ENCODE results near the gene SDK1. TPM values are rescaled to one million over a fixed set of nuclear protein-coding genes. Genes with fewer than 3 reads are reported as not detected.

Gene SDK1
- total RNA-seq, 1 donor: 0.36 TPM

DNA sequence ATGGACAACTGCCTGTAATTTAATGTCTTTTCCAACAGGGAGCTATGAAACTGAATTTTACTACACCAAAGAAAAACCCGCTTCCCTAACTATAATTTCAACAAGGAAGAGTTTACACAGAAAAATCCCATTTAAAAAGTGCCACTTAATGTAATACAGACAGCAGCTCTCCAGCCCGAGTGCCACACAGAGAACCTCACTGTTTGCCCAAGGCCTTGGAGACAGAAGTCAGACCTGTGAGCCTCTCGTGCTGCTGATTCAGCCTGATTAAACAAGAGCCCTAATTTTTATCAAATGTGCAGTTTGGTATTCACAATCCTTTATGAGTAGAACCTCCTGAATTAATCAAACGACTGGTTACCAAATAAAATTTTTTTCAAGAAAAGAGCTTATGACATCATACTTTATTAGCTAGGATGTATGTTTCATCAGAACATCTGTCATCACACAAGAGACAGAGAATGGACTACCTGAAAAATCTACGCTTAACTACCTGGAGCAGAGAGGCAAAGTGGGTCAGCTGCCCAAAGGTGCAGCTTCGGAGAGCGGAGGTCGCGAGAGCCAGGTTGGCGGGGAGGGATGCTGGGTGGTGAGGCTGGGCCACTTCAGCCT, 543.6 kb downstream of the SDK1 start:
- no peaks in the 10 kb centered on the region for H3K36me3 ChIP-seq (ENCODE audit: insufficient read depth, low read length)
- no peak overlapping the region for H3K4me2 ChIP-seq (ENCODE audit: insufficient read depth, low read length)
- no peak overlapping the region for H3K27ac ChIP-seq (ENCODE audit: low read depth, low read length)
- no peaks in the 10 kb centered on the region for H3K27me3 ChIP-seq (ENCODE audit: insufficient read depth, low read length)
- TF ChIP-seq, protein P1, sequence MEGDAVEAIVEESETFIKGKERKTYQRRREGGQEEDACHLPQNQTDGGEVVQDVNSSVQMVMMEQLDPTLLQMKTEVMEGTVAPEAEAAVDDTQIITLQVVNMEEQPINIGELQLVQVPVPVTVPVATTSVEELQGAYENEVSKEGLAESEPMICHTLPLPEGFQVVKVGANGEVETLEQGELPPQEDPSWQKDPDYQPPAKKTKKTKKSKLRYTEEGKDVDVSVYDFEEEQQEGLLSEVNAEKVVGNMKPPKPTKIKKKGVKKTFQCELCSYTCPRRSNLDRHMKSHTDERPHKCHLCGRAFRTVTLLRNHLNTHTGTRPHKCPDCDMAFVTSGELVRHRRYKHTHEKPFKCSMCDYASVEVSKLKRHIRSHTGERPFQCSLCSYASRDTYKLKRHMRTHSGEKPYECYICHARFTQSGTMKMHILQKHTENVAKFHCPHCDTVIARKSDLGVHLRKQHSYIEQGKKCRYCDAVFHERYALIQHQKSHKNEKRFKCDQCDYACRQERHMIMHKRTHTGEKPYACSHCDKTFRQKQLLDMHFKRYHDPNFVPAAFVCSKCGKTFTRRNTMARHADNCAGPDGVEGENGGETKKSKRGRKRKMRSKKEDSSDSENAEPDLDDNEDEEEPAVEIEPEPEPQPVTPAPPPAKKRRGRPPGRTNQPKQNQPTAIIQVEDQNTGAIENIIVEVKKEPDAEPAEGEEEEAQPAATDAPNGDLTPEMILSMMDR (IDR thresholded peaks at IDR 0.05; ENCODE audit: extremely low read depth, low read depth, low read length): no peak
- H3K79me2 ChIP-seq (ENCODE audit: insufficient read depth, low read length): no peaks in the 10 kb centered on the region
- no peaks in the 10 kb centered on the region for H3K4me1 ChIP-seq (ENCODE audit: insufficient read depth, low read length)
- no peaks in the 10 kb centered on the region for H3K9me3 ChIP-seq (ENCODE audit: low read depth, low read length)
- no peaks in the 10 kb centered on the region for H4K20me1 ChIP-seq (ENCODE audit: insufficient read depth, low read length)
- DNase-seq (ENCODE audit: insufficient read length, low spot score, missing footprints): no peak
- H3K4me3 ChIP-seq (ENCODE audit: insufficient read depth, low read length): no peak overlapping the region
- H2AFZ ChIP-seq (ENCODE audit: low read length): no peak overlapping the region

DNA sequence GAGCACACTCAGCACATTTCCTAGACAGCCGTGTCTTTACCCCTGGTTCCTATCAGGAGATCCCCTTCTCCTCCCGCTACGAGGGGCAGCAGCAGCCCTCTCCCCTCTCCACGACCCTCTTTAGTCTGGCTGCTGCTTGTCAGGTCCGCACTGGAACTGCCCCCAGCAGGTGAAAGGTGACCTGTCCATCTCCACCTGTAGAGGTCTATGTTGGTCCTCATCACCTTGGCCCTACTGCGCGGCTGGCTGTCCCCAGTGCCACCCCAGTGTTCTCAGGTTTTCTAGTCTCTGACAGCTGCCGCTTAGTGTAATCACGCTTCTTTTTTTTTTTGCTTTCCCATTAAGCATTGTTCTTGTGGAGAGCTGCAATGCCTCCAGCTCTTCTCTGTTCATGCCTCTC, 545.7 kb downstream of the SDK1 start:
- H3K27me3 ChIP-seq (ENCODE audit: insufficient read depth, low read length): no peaks in the 10 kb centered on the region
- no peak overlapping the region for H2AFZ ChIP-seq (ENCODE audit: low read length)
- no peaks in the 10 kb centered on the region for H3K79me2 ChIP-seq (ENCODE audit: insufficient read depth, low read length)
- H3K4me2 ChIP-seq (ENCODE audit: insufficient read depth, low read length): no peak overlapping the region
- H3K9me3 ChIP-seq (ENCODE audit: low read depth, low read length): no peaks in the 10 kb centered on the region
- H4K20me1 ChIP-seq (ENCODE audit: insufficient read depth, low read length): no peaks in the 10 kb centered on the region
- no peaks in the 10 kb centered on the region for H3K4me1 ChIP-seq (ENCODE audit: insufficient read depth, low read length)
- no peaks in the 10 kb centered on the region for H3K36me3 ChIP-seq (ENCODE audit: insufficient read depth, low read length)
- TF ChIP-seq, protein P1 (IDR thresholded peaks at IDR 0.05; ENCODE audit: extremely low read depth, low read depth, low read length): no peak
- DNase-seq (ENCODE audit: insufficient read length, low spot score, missing footprints): no peak
- no peak overlapping the region for H3K27ac ChIP-seq (ENCODE audit: low read depth, low read length)
- H3K4me3 ChIP-seq (ENCODE audit: insufficient read depth, low read length): no peak overlapping the region

DNA sequence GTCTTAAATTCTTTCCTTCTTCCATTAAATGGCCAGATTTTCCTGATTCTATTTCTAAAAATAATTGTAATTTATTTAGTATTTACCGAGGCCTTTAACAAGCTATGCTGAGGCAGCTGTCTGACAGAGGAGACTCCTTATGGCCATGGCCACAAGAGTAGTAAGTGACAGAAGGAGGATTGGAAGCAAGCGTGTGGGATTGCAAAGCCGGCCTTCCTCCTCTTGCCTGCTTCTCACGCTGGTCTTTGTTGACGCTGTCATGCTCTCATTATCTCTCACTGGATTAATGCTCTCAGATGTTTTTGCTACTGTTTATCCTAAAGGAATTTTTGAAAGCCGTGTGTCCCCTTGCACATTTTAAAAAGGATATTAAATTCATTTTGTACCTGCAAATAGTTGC, 546.3 kb downstream of the SDK1 start:
- H2AFZ ChIP-seq (ENCODE audit: low read length): no peak overlapping the region
- H3K79me2 ChIP-seq (ENCODE audit: insufficient read depth, low read length): no peaks in the 10 kb centered on the region
- H4K20me1 ChIP-seq (ENCODE audit: insufficient read depth, low read length): no peaks in the 10 kb centered on the region
- no peak overlapping the region for H3K27ac ChIP-seq (ENCODE audit: low read depth, low read length)
- no peaks in the 10 kb centered on the region for H3K27me3 ChIP-seq (ENCODE audit: insufficient read depth, low read length)
- no peak overlapping the region for H3K4me2 ChIP-seq (ENCODE audit: insufficient read depth, low read length)
- no peaks in the 10 kb centered on the region for H3K9me3 ChIP-seq (ENCODE audit: low read depth, low read length)
- TF ChIP-seq, protein P1 (IDR thresholded peaks at IDR 0.05; ENCODE audit: extremely low read depth, low read depth, low read length): no peak
- DNase-seq (ENCODE audit: insufficient read length, low spot score, missing footprints): no peak
- no peak overlapping the region for H3K4me3 ChIP-seq (ENCODE audit: insufficient read depth, low read length)
- H3K36me3 ChIP-seq (ENCODE audit: insufficient read depth, low read length): no peaks in the 10 kb centered on the region
- H3K4me1 ChIP-seq (ENCODE audit: insufficient read depth, low read length): no peaks in the 10 kb centered on the region

DNA sequence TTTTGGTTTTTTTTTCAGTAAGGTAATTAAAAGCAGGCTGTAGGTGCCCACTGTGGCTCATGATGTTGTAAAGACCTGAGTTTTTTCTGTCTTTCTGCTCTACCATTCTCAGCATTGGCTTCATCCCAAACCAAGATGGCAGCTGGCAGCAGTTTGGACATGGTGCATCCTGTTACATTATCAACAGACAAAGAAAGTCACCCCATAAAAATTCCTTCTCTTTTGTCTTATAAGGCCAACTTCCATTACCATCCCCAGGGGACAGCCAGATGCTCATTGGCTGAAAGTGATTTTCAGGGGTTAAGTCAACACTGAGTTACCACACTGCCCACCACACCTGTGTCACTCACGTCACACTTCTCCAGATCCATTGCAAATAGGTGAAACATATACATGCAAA, 558.4 kb downstream of the SDK1 start:
- Histone ChIP-seq H3K4me1 (ENCODE audit: insufficient read depth, low read length) (no peaks in the 10 kb centered on the region), H4K20me1 (ENCODE audit: insufficient read depth, low read length) (no peaks in the 10 kb centered on the region), H2AFZ (ENCODE audit: low read length) (no peak overlapping the region), H3K27ac (ENCODE audit: low read depth, low read length) (no peak overlapping the region), H3K36me3 (ENCODE audit: insufficient read depth, low read length) (no peaks in the 10 kb centered on the region), H3K4me2 (ENCODE audit: insufficient read depth, low read length) (no peak overlapping the region), H3K27me3 (ENCODE audit: insufficient read depth, low read length) (no peaks in the 10 kb centered on the region), H3K79me2 (ENCODE audit: insufficient read depth, low read length) (no peaks in the 10 kb centered on the region), H3K9me3 (ENCODE audit: low read depth, low read length) (peaks cover 3% of the 10 kb centered on the region), H3K4me3 (ENCODE audit: insufficient read depth, low read length) (no peak overlapping the region)
- TF ChIP-seq, protein P1 (IDR thresholded peaks at IDR 0.05; ENCODE audit: extremely low read depth, low read depth, low read length): no peak
- no peak for DNase-seq (ENCODE audit: insufficient read length, low spot score, missing footprints)

Measured in osteoblast (primary cell).